Stimulated activated CD4-positive, alpha-beta T cell treated with anti-CD3 and anti-CD28 coated beads, TNF-alpha, amount 100 ng/mL, for 24 hours (primary cell): ENCODE measurements around the gene FOXI3.
"Not testable (repeated sequence)": the region's sequence is repeated elsewhere in the genome, so short reads cannot be mapped to it uniquely, and the experiment has no call there.

Experiments
- DNase-seq, 3 experiments: peaks; one replicate each; pipeline ENCODE4 v3.0.0-alpha.2; 2020; ENCODE audit warnings: low read depth in 3 of 3

FOXI3 gene

DNA sequence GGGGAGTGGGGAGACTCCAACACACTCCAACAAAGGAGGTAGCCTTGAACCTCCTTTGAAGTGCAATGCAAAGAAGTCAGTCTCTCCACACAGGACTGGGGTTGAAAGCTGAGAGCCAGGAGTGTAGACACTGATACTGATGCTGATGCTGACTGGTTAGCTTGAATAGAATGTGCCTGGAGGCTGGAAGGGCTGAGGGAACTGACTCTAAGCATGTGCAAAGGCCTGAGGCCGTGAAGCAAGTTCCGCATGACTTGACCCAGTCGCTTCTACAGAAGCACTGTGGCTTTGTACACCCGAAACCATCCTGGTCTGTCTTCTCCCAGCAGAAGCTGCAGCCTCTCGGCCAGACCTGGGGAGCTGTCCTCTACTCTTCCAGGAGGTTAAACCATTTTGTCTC, 10.4 kb downstream of the FOXI3 start:
- DNase-seq: no peak

DNA sequence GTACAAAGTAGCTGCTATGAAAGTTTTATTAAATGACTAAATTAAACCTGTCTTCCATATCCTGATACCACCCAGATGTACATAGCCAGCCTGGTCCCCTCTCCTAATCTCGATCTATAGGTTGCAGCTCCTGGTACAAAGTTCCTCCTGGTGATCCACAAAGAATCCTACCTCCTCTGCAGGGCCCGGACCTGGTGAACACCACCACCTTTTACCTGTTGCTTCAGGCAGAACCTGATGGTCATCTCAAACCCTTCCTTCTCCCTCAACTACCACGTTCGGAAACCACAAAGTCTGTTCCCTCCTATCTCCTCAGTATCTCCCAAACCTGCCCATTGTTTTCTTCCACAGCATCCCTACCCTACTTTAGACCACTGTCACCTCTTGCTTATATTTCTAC, 15.5 kb downstream of the FOXI3 start:
- no peak for DNase-seq

DNA sequence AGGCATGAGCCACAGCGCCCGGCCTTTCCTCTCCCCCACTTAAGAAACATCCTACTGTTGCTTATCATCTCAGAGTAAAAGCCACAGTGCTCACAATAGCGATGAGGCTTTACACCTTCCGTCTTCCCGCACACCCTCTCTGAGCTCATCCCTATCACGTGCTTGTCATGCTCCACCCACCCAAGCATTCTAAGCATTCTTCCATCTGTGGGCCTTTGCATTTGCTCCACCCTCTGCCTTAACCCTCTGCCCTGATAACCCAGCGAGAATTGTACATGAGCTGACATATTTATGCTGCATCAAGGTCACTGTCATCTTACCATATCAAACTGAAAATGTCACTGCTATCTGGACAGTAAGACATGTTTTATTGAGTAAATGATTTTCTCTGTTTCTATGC, 22.6 kb downstream of the FOXI3 start:
- no peak for DNase-seq

DNA sequence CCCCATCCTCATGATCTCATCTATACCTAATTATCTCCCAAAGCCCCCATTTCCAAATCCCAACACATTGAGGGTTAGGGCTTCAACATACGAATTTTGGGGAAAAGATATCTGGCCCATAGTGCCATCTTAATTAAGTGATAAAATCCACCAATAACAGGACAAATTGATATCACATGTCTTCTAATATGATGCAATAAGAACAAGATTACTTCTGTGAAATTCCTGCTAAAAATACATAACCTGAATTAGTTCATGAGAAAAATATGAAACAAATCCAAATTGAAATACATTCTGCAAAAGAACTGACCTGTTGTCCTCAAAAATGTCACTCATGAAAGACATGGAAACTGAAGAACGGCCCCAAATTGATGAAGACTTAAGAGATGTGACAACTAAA, 28.8 kb downstream of the FOXI3 start:
- no peak for DNase-seq

DNA sequence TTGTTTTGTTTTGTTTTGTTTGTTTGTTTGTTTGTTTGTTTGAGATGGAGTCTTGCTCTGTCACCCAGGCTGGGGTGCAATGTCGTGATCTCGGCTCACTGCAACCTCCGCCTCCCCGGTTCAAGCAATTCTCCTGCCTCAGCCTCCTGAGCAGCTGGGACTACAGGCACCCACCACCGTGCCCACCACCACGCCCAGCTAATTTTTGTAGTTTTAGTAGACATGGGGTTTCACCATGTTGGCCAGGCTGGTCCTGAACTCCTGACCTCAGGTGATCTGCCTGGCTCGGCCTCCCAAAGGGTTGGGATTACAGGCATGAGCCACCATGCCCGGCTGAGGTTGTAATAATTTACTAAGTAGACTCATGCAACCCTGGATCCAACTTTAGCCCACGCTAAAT, 33.4 kb downstream of the FOXI3 start:
- not testable (repeated sequence) for DNase-seq

DNA sequence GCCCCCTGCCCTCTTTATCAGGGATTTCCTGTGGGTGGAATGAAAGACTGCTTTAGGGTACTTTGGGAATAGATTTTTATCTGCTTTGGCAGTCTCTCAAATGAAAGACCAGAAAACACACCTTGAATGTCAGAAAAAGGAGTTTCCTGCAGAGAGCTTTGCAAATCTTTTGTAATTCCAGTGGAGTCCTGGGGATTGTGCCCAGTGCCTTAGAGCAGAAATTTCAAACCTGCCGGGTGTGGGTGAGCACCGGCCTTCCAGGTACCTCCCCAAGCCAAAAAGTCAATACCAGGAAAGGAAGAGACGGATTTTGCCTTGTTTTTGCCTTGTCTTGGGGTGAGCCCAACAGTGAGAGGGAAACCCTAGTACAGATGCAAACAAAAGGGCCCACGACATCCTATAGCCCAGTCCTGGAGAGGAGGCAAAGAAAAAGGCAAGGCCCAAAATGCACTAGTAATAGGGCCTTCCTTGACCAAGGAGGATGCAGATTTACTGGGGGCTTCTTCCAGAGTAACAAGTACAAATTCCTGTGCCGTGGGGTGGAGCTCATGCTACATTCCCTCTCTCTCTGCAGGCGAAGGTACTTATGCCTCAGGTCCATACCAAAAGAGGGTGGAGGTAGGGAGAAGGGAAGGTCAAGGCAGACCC, 36.4 kb downstream of the FOXI3 start:
- DNase-seq: no peak

DNA sequence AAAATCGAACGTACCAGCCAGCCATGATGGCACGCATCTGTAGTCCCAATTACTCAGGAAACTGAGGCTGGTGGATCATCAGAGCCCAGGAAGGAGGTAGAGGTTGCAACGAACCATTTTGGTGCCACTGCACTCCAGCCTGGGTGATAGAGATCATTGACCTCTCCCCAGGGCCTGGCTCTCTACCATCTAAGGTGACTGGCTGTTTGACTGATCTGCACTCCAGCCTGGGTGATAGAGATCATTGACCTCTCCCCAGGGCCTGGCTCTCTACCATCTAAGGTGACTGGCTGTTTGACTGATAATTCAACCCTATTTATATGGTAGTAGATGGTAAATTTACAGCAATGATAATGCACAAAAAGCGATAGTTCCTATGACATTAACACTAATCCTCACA, 43.6 kb downstream of the FOXI3 start:
- DNase-seq: not testable (repeated sequence)

DNA sequence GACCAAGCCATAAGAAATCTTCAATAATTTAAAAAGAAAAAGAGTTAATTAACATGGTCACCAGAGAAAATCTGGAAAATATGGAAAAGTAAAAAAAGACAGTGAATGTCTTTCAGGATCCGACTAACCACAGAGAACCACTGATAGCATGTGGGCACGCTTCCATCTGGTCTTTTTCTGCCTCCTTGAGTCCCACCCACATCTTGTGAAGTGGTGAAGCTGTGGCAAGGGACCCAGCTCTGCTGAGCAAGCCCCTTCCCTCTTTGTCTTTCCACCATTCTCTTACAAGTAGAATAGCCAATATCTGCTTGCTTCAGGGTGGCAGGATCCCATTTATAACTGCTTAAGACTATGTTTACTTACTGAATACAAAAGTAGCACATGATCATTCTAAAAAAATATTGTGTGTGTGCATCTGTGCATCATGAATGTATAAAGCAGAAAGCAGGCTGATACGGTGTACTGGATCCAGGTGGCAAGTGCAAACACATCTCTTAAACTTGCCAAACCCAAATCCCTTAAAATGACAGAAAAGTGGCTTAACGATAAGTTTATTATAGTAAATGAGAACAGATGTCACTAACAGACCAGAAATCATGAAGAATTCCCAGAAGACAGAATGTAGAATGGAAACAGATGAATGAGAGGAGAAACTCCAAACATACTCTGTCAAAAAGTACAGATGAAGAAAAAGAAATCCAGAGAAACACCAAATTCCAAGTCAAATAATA, 52.3 kb downstream of the FOXI3 start:
- DNase-seq: no peak

DNA sequence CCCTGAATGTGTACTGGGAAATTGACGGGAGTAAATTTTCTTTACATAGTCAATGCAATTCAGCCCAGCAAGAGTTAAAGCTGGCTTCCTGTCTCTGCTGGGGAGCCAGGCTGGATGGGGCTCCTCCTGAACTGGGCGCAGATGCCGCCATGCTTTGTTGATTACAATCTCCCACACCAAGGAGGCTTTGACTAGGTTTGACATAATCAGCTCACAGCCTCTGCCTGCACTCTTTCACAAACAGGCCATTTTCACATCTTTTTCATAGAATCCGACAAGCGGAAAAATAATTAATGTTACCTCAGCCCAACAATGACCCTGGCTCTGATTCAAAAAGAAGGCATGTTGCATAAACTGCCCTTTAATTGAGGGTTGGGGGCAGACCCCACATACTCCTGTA, 54.3 kb downstream of the FOXI3 start:
- DNase-seq: no peak
